Measurements from ENCODE around the gene PITX1. TPM values are rescaled to one million over a fixed set of nuclear protein-coding genes. Genes with fewer than 3 reads are reported as not detected.

PITX1 gene
- total and polyA plus RNA-seq, 2 donors (not counting 1 experiment from before 2014, with no cell fraction given): 1.7 to 3.1 TPM

- Histone ChIP-seq H4K20me1 (ENCODE audit: control insufficient read depth, extremely low read depth, insufficient read depth, low read length) (no peaks in the 10 kb centered on the region), H3K79me2 (ENCODE audit: control insufficient read depth, insufficient read depth, low read length) (no peaks in the 10 kb centered on the region), H3K4me1 (ENCODE audit: control insufficient read depth, extremely low read depth, insufficient read depth, low read length) (no peaks in the 10 kb centered on the region), H3K36me3 (ENCODE audit: control insufficient read depth, insufficient read depth, low read length) (no peaks in the 10 kb centered on the region), H3K27ac (ENCODE audit: insufficient read depth, low read length) (no peak overlapping the region), H3K9ac (ENCODE audit: insufficient read depth, low read length) (no peak overlapping the region), H3K4me3 (replicated peaks in 1 of 4; ENCODE audit: control extremely low read depth in 1 of 4, insufficient read depth in 1 of 4, low read depth in 3 of 4, low read length in 4 of 4) (no peak overlapping the region), H3K9me3 (ENCODE audit: control insufficient read depth, insufficient read depth, low read depth, low read length) (no peaks in the 10 kb centered on the region), H2AFZ (ENCODE audit: low read length) (no peak overlapping the region), H3K27me3 (ENCODE audit: control insufficient read depth, insufficient read depth, low read length) (peaks cover 22% of the 10 kb centered on the region), H3K4me2 (ENCODE audit: extremely low read depth, insufficient read depth, low read length) (no peak overlapping the region)
- DNase-seq (ENCODE audit: low read depth in 2 of 2): no peak
- no peak for TF ChIP-seq CTCF (conservative IDR thresholded peaks at IDR 0.05 in 1 of 2, IDR thresholded peaks at IDR 0.05 in 1 of 2; ENCODE audit: low read depth in 1 of 2, low read length in 2 of 2)
- no peak for TF ChIP-seq EZH2 (IDR thresholded peaks at IDR 0.05; ENCODE audit: low read length, missing control alignments)
Measured at GRCh38 chr5:135057233-135057632, 23.2 kb upstream of the PITX1 start.

GRCh38 chr5:135056316-135057030, 22.4 kb upstream of the PITX1 start:
- no peak for DNase-seq (ENCODE audit: low read depth in 2 of 2)
- Histone ChIP-seq H4K20me1 (ENCODE audit: control insufficient read depth, extremely low read depth, insufficient read depth, low read length) (no peaks in the 10 kb centered on the region), H3K79me2 (ENCODE audit: control insufficient read depth, insufficient read depth, low read length) (no peaks in the 10 kb centered on the region), H3K4me1 (ENCODE audit: control insufficient read depth, extremely low read depth, insufficient read depth, low read length) (no peaks in the 10 kb centered on the region), H3K36me3 (ENCODE audit: control insufficient read depth, insufficient read depth, low read length) (no peaks in the 10 kb centered on the region), H3K9ac (ENCODE audit: insufficient read depth, low read length) (no peak overlapping the region), H3K27me3 (ENCODE audit: control insufficient read depth, insufficient read depth, low read length) (peaks cover 24% of the 10 kb centered on the region), H3K9me3 (ENCODE audit: control insufficient read depth, insufficient read depth, low read depth, low read length) (no peaks in the 10 kb centered on the region), H3K4me3 (replicated peaks in 1 of 4; ENCODE audit: control extremely low read depth in 1 of 4, insufficient read depth in 1 of 4, low read depth in 3 of 4, low read length in 4 of 4) (no peak overlapping the region), H2AFZ (ENCODE audit: low read length) (no peak overlapping the region), H3K4me2 (ENCODE audit: extremely low read depth, insufficient read depth, low read length) (no peak overlapping the region), H3K27ac (ENCODE audit: insufficient read depth, low read length) (no peak overlapping the region)
- TF ChIP-seq EZH2 (IDR thresholded peaks at IDR 0.05; ENCODE audit: low read length, missing control alignments) (no peak), CTCF (conservative IDR thresholded peaks at IDR 0.05 in 1 of 2, IDR thresholded peaks at IDR 0.05 in 1 of 2; ENCODE audit: low read depth in 1 of 2, low read length in 2 of 2) (no peak)

GRCh38 chr5:135055396-135055795, 21.4 kb upstream of the PITX1 start:
- Histone ChIP-seq H2AFZ (ENCODE audit: low read length) (no peak overlapping the region), H3K4me3 (replicated peaks in 1 of 4; ENCODE audit: control extremely low read depth in 1 of 4, insufficient read depth in 1 of 4, low read depth in 3 of 4, low read length in 4 of 4) (no peak overlapping the region), H3K4me2 (ENCODE audit: extremely low read depth, insufficient read depth, low read length) (no peak overlapping the region), H4K20me1 (ENCODE audit: control insufficient read depth, extremely low read depth, insufficient read depth, low read length) (no peaks in the 10 kb centered on the region), H3K9me3 (ENCODE audit: control insufficient read depth, insufficient read depth, low read depth, low read length) (no peaks in the 10 kb centered on the region), H3K36me3 (ENCODE audit: control insufficient read depth, insufficient read depth, low read length) (no peaks in the 10 kb centered on the region), H3K4me1 (ENCODE audit: control insufficient read depth, extremely low read depth, insufficient read depth, low read length) (no peaks in the 10 kb centered on the region), H3K79me2 (ENCODE audit: control insufficient read depth, insufficient read depth, low read length) (no peaks in the 10 kb centered on the region), H3K9ac (ENCODE audit: insufficient read depth, low read length) (no peak overlapping the region), H3K27ac (ENCODE audit: insufficient read depth, low read length) (no peak overlapping the region), H3K27me3 (ENCODE audit: control insufficient read depth, insufficient read depth, low read length) (peaks cover 35% of the 10 kb centered on the region)
- TF ChIP-seq CTCF (conservative IDR thresholded peaks at IDR 0.05 in 1 of 2, IDR thresholded peaks at IDR 0.05 in 1 of 2; ENCODE audit: low read depth in 1 of 2, low read length in 2 of 2): no peak
- DNase-seq (ENCODE audit: low read depth in 2 of 2): no peak

Measured in fibroblast of lung (primary cell).